GM21515 (cell line): Measurements from ENCODE around the gene PRF1.
"Not testable (repeated sequence)": the region's sequence is repeated elsewhere in the genome, so short reads cannot be mapped to it uniquely, and the experiment has no call there.

ENCODE experiments used
- ATAC-seq: cut with Tn5 transposase; IDR thresholded peaks from one replicate; pipeline ENCODE4 v1.9.1; 2021; ENCODE audit not compliant: unreplicated experiment

Gene PRF1

GRCh38 chr10:70595566-70596016 lies 7.0 kb downstream of the PRF1 start:
- ATAC-seq, result no peak

GRCh38 chr10:70594161-70594560 lies 8.4 kb downstream of the PRF1 start:
- no peak for ATAC-seq

GRCh38 chr10:70593513-70593890 lies 9.0 kb downstream of the PRF1 start:
- no peak for ATAC-seq

- ATAC-seq, result no peak
Observed at GRCh38 chr10:70592746-70593512, 9.6 kb downstream of the PRF1 start.

GRCh38 chr10:70592186-70592735 lies 10.3 kb downstream of the PRF1 start:
- no peak for ATAC-seq

GRCh38 chr10:70590655-70591416 lies 11.7 kb downstream of the PRF1 start:
- no peak for ATAC-seq

- no peak for ATAC-seq
Observed at GRCh38 chr10:70589762-70590654, 12.5 kb downstream of the PRF1 start.

- no peak for ATAC-seq
Observed at GRCh38 chr10:70588859-70589570, 13.5 kb downstream of the PRF1 start.

GRCh38 chr10:70588255-70588654 lies 14.3 kb downstream of the PRF1 start:
- no peak for ATAC-seq

- ATAC-seq, result no peak
Observed at GRCh38 chr10:70587045-70587658, 15.4 kb downstream of the PRF1 start.

GRCh38 chr10:70586348-70586930 lies 16.1 kb downstream of the PRF1 start:
- ATAC-seq, result no peak

- ATAC-seq, result no peak
Observed at GRCh38 chr10:70585578-70586169, 16.9 kb downstream of the PRF1 start.

GRCh38 chr10:70584909-70585544 lies 17.5 kb downstream of the PRF1 start:
- ATAC-seq, result no peak

- no peak for ATAC-seq
Observed at GRCh38 chr10:70584366-70584765, 18.2 kb downstream of the PRF1 start.

- ATAC-seq, result no peak
Observed at GRCh38 chr10:70583669-70584037, 18.9 kb downstream of the PRF1 start.

- ATAC-seq, result no peak
Observed at GRCh38 chr10:70582793-70583668, 19.5 kb downstream of the PRF1 start.

GRCh38 chr10:70581176-70581575 lies 21.4 kb downstream of the PRF1 start:
- not testable (repeated sequence) for ATAC-seq
